Measurements from ENCODE around the gene STON2. TPM values are rescaled to one million over a fixed set of nuclear protein-coding genes. Genes with fewer than 3 reads are reported as not detected.

STON2 gene
- total RNA-seq, 1 experiment from 2014 or later, result 0.32 TPM

GRCh38 chr14:81305743-81306142, 94.4 kb downstream of the STON2 start:
- DNase-seq (ENCODE audit: extremely low read depth, low read depth), result no peak

- DNase-seq (ENCODE audit: extremely low read depth, low read depth), result no peak
Observed at GRCh38 chr14:81305065-81305464, 95.1 kb downstream of the STON2 start.

- DNase-seq (ENCODE audit: extremely low read depth, low read depth), result no peak
Observed at GRCh38 chr14:81303258-81303935, 96.7 kb downstream of the STON2 start.

GRCh38 chr14:81302638-81303037, 97.5 kb downstream of the STON2 start:
- no peak for DNase-seq (ENCODE audit: extremely low read depth, low read depth)

GRCh38 chr14:81301813-81302212, 98.3 kb downstream of the STON2 start:
- no peak for DNase-seq (ENCODE audit: extremely low read depth, low read depth)

GRCh38 chr14:81301371-81301770, 98.8 kb downstream of the STON2 start:
- DNase-seq (ENCODE audit: extremely low read depth, low read depth), result no peak

GRCh38 chr14:81298911-81299310, 101.2 kb downstream of the STON2 start:
- no peak for DNase-seq (ENCODE audit: extremely low read depth, low read depth)

- DNase-seq (ENCODE audit: extremely low read depth, low read depth), result no peak
Observed at GRCh38 chr14:81298122-81298521, 102.0 kb downstream of the STON2 start.

- no peak for DNase-seq (ENCODE audit: extremely low read depth, low read depth)
Observed at GRCh38 chr14:81295958-81296923, 103.9 kb downstream of the STON2 start.

- DNase-seq (ENCODE audit: extremely low read depth, low read depth), result no peak
Observed at GRCh38 chr14:81289516-81289915, 110.6 kb downstream of the STON2 start.

- no peak for DNase-seq (ENCODE audit: extremely low read depth, low read depth)
Observed at GRCh38 chr14:81286574-81287370, 113.4 kb downstream of the STON2 start.

GRCh38 chr14:81285245-81285644, 114.9 kb downstream of the STON2 start:
- DNase-seq (ENCODE audit: extremely low read depth, low read depth), result no peak

- no peak for DNase-seq (ENCODE audit: extremely low read depth, low read depth)
Observed at GRCh38 chr14:81281332-81281731, 118.8 kb downstream of the STON2 start.

- no peak for DNase-seq (ENCODE audit: extremely low read depth, low read depth)
Observed at GRCh38 chr14:81280136-81280791, 119.9 kb downstream of the STON2 start.

GRCh38 chr14:81277096-81277495, 123.0 kb downstream of the STON2 start:
- DNase-seq (ENCODE audit: extremely low read depth, low read depth), result no peak

- DNase-seq (ENCODE audit: extremely low read depth, low read depth), result no peak
Observed at GRCh38 chr14:81276073-81277069, 123.8 kb downstream of the STON2 start.

GRCh38 chr14:81275305-81276072, 124.6 kb downstream of the STON2 start:
- no peak for DNase-seq (ENCODE audit: extremely low read depth, low read depth)

GRCh38 chr14:81273961-81274575, 126.1 kb downstream of the STON2 start:
- DNase-seq (ENCODE audit: extremely low read depth, low read depth), result no peak

All from NCI-H460 (cell line).